Gastrocnemius medialis (tissue), 4 donors: ENCODE data around the gene TMEM217.

Experiments used
- CTCF ChIP-seq, 5 experiments: fragments of 450-650 bp in 3 of 5; fragments of 200-600 bp in 2 of 5; sonication (generic) in 2 of 5; IDR thresholded peaks in 4 of 5; conservative IDR thresholded peaks in 1 of 5; 1 replicate in 4 of 5; 2 replicates in 1 of 5; pipeline ENCODE4 v1.5.1; 2016 to 2019; ENCODE audit warnings: antibody characterized with exemption in 5 of 5, mild to moderate bottlenecking in 3 of 5, moderate library complexity in 3 of 5
- POLR2A ChIP-seq, 2 donors: fragments of 450-650 bp; IDR thresholded peaks; one replicate each; pipeline ENCODE4 v1.6.1; 2017; ENCODE audit warnings: antibody characterized with exemption in 2 of 2, mild to moderate bottlenecking in 2 of 2, moderate library complexity in 2 of 2

GRCh38 chr6:37298958-37299357, 41.0 kb upstream of the TMEM217 start:
- no peak for TF ChIP-seq CTCF (IDR thresholded peaks at IDR 0.05 in 4 of 5, conservative IDR thresholded peaks at IDR 0.05 in 1 of 5)
- TF ChIP-seq POLR2A (IDR thresholded peaks at IDR 0.05) = no peak
